ENCODE measurements around the gene MAGEB5.
"Not testable (repeated sequence)": the region's sequence is repeated elsewhere in the genome, so short reads cannot be mapped to it uniquely, and the experiment has no call there.

Gene MAGEB5
- total RNA-seq, result 0 reads per million in 3 donors

- Histone ChIP-seq H3K36me3 (ENCODE audit: control insufficient read depth, insufficient read depth, low read length) (no peaks in the 10 kb centered on the region), H3K4me1 (ENCODE audit: control insufficient read depth, insufficient read depth, low read length, poor library complexity, severe bottlenecking) (no peaks in the 10 kb centered on the region), H3K27ac (ENCODE audit: insufficient read depth, low read length, poor library complexity, severe bottlenecking) (no peak within 1 kb of the TSS), H3K27me3 (replicated peaks; ENCODE audit: control insufficient read depth, insufficient read depth, low read length, poor library complexity, severe bottlenecking) (no peaks in the 10 kb centered on the region), H3K9me3 (ENCODE audit: control insufficient read depth, low read length) (no peaks in the 10 kb centered on the region), H3K4me3 (ENCODE audit: insufficient read depth, low read depth, low read length, poor library complexity, severe bottlenecking) (no peak within 1 kb of the TSS)
- DNase-seq, result no peak
Measured at GRCh38 chrX:26215869-26216268, at the start of gene MAGEB5. TSS of gene MAGEB5 (plus strand) at chrX:26216169. CDS start at chrX:26217302, 1,133 bp downstream.

- Histone ChIP-seq H3K9me3 (ENCODE audit: control insufficient read depth, low read length) (no peaks in the 10 kb centered on the region), H3K4me1 (ENCODE audit: control insufficient read depth, insufficient read depth, low read length, poor library complexity, severe bottlenecking) (no peaks in the 10 kb centered on the region), H3K27me3 (replicated peaks; ENCODE audit: control insufficient read depth, insufficient read depth, low read length, poor library complexity, severe bottlenecking) (no peaks in the 10 kb centered on the region), H3K36me3 (ENCODE audit: control insufficient read depth, insufficient read depth, low read length) (no peaks in the 10 kb centered on the region), H3K27ac (ENCODE audit: insufficient read depth, low read length, poor library complexity, severe bottlenecking) (no peak within 1 kb of the TSS), H3K4me3 (ENCODE audit: insufficient read depth, low read depth, low read length, poor library complexity, severe bottlenecking) (no peak within 1 kb of the TSS)
- DNase-seq, result no peak
Measured at GRCh38 chrX:26192204-26192603, 23.8 kb upstream of the MAGEB5 start, which contains the start of gene MAGEB6. TSS of gene MAGEB6 (plus strand) at chrX:26192440. CDS start at chrX:26193847, 1,407 bp downstream.

GRCh38 chrX:26203561-26203960 lies 12.4 kb upstream of the MAGEB5 start:
- Histone ChIP-seq H3K4me1 (ENCODE audit: control insufficient read depth, insufficient read depth, low read length, poor library complexity, severe bottlenecking) (no peaks in the 10 kb centered on the region), H3K27ac (ENCODE audit: insufficient read depth, low read length, poor library complexity, severe bottlenecking) (no peak overlapping the region), H3K4me3 (ENCODE audit: insufficient read depth, low read depth, low read length, poor library complexity, severe bottlenecking) (no peak overlapping the region), H3K27me3 (replicated peaks; ENCODE audit: control insufficient read depth, insufficient read depth, low read length, poor library complexity, severe bottlenecking) (no peaks in the 10 kb centered on the region), H3K9me3 (ENCODE audit: control insufficient read depth, low read length) (no peaks in the 10 kb centered on the region), H3K36me3 (ENCODE audit: control insufficient read depth, insufficient read depth, low read length) (no peaks in the 10 kb centered on the region)
- DNase-seq, result no peak

GRCh38 chrX:26204717-26205116 lies 11.3 kb upstream of the MAGEB5 start:
- H3K9me3 ChIP-seq (ENCODE audit: control insufficient read depth, low read length); H3K36me3 ChIP-seq (ENCODE audit: control insufficient read depth, insufficient read depth, low read length); DNase-seq; H3K4me3 ChIP-seq (ENCODE audit: insufficient read depth, low read depth, low read length, poor library complexity, severe bottlenecking); H3K27me3 ChIP-seq (replicated peaks; ENCODE audit: control insufficient read depth, insufficient read depth, low read length, poor library complexity, severe bottlenecking); H3K27ac ChIP-seq (ENCODE audit: insufficient read depth, low read length, poor library complexity, severe bottlenecking); H3K4me1 ChIP-seq (ENCODE audit: control insufficient read depth, insufficient read depth, low read length, poor library complexity, severe bottlenecking): not testable (repeated sequence)

- Histone ChIP-seq H3K27me3 (replicated peaks; ENCODE audit: control insufficient read depth, insufficient read depth, low read length, poor library complexity, severe bottlenecking) (no peaks in the 10 kb centered on the region), H3K27ac (ENCODE audit: insufficient read depth, low read length, poor library complexity, severe bottlenecking) (no peak overlapping the region), H3K9me3 (ENCODE audit: control insufficient read depth, low read length) (no peaks in the 10 kb centered on the region), H3K36me3 (ENCODE audit: control insufficient read depth, insufficient read depth, low read length) (no peaks in the 10 kb centered on the region), H3K4me1 (ENCODE audit: control insufficient read depth, insufficient read depth, low read length, poor library complexity, severe bottlenecking) (no peaks in the 10 kb centered on the region), H3K4me3 (ENCODE audit: insufficient read depth, low read depth, low read length, poor library complexity, severe bottlenecking) (no peak overlapping the region)
- DNase-seq, result no peak
Measured at GRCh38 chrX:26208012-26208411, 8.0 kb upstream of the MAGEB5 start.

GRCh38 chrX:26219351-26219750 lies 3.4 kb downstream of the MAGEB5 start:
- no peaks in the 10 kb centered on the region for H3K36me3 ChIP-seq (ENCODE audit: control insufficient read depth, insufficient read depth, low read length)
- H3K4me1 ChIP-seq (ENCODE audit: control insufficient read depth, insufficient read depth, low read length, poor library complexity, severe bottlenecking), result no peaks in the 10 kb centered on the region
- no peaks in the 10 kb centered on the region for H3K27me3 ChIP-seq (replicated peaks; ENCODE audit: control insufficient read depth, insufficient read depth, low read length, poor library complexity, severe bottlenecking)
- H3K4me3 ChIP-seq (ENCODE audit: insufficient read depth, low read depth, low read length, poor library complexity, severe bottlenecking), result no peak overlapping the region
- H3K27ac ChIP-seq (ENCODE audit: insufficient read depth, low read length, poor library complexity, severe bottlenecking), result no peak overlapping the region
- H3K9me3 ChIP-seq (ENCODE audit: control insufficient read depth, low read length), result no peaks in the 10 kb centered on the region
- no peak for DNase-seq

- Histone ChIP-seq H3K4me1 (ENCODE audit: control insufficient read depth, insufficient read depth, low read length, poor library complexity, severe bottlenecking) (no peaks in the 10 kb centered on the region), H3K27ac (ENCODE audit: insufficient read depth, low read length, poor library complexity, severe bottlenecking) (no peak overlapping the region), H3K9me3 (ENCODE audit: control insufficient read depth, low read length) (no peaks in the 10 kb centered on the region), H3K27me3 (replicated peaks; ENCODE audit: control insufficient read depth, insufficient read depth, low read length, poor library complexity, severe bottlenecking) (no peaks in the 10 kb centered on the region), H3K36me3 (ENCODE audit: control insufficient read depth, insufficient read depth, low read length) (no peaks in the 10 kb centered on the region), H3K4me3 (ENCODE audit: insufficient read depth, low read depth, low read length, poor library complexity, severe bottlenecking) (no peak overlapping the region)
- DNase-seq, result no peak
Measured at GRCh38 chrX:26234177-26234576, 18.2 kb downstream of the MAGEB5 start.

GRCh38 chrX:26253526-26253925 lies 37.6 kb downstream of the MAGEB5 start:
- Histone ChIP-seq H3K36me3 (ENCODE audit: control insufficient read depth, insufficient read depth, low read length) (no peaks in the 10 kb centered on the region), H3K9me3 (ENCODE audit: control insufficient read depth, low read length) (no peaks in the 10 kb centered on the region), H3K27me3 (replicated peaks; ENCODE audit: control insufficient read depth, insufficient read depth, low read length, poor library complexity, severe bottlenecking) (no peaks in the 10 kb centered on the region), H3K4me1 (ENCODE audit: control insufficient read depth, insufficient read depth, low read length, poor library complexity, severe bottlenecking) (no peaks in the 10 kb centered on the region), H3K27ac (ENCODE audit: insufficient read depth, low read length, poor library complexity, severe bottlenecking) (no peak overlapping the region), H3K4me3 (ENCODE audit: insufficient read depth, low read depth, low read length, poor library complexity, severe bottlenecking) (no peak overlapping the region)
- DNase-seq, result no peak

- Histone ChIP-seq H3K27me3 (replicated peaks; ENCODE audit: control insufficient read depth, insufficient read depth, low read length, poor library complexity, severe bottlenecking) (no peaks in the 10 kb centered on the region), H3K9me3 (ENCODE audit: control insufficient read depth, low read length) (no peaks in the 10 kb centered on the region), H3K4me3 (ENCODE audit: insufficient read depth, low read depth, low read length, poor library complexity, severe bottlenecking) (no peak overlapping the region), H3K36me3 (ENCODE audit: control insufficient read depth, insufficient read depth, low read length) (no peaks in the 10 kb centered on the region), H3K27ac (ENCODE audit: insufficient read depth, low read length, poor library complexity, severe bottlenecking) (no peak overlapping the region), H3K4me1 (ENCODE audit: control insufficient read depth, insufficient read depth, low read length, poor library complexity, severe bottlenecking) (no peaks in the 10 kb centered on the region)
- DNase-seq, result no peak
Measured at GRCh38 chrX:26254436-26254835, 38.5 kb downstream of the MAGEB5 start.

GRCh38 chrX:26262121-26262523 lies 46.2 kb downstream of the MAGEB5 start:
- Histone ChIP-seq H3K9me3 (ENCODE audit: control insufficient read depth, low read length) (no peaks in the 10 kb centered on the region), H3K36me3 (ENCODE audit: control insufficient read depth, insufficient read depth, low read length) (no peaks in the 10 kb centered on the region), H3K4me1 (ENCODE audit: control insufficient read depth, insufficient read depth, low read length, poor library complexity, severe bottlenecking) (no peaks in the 10 kb centered on the region), H3K27me3 (replicated peaks; ENCODE audit: control insufficient read depth, insufficient read depth, low read length, poor library complexity, severe bottlenecking) (no peaks in the 10 kb centered on the region), H3K27ac (ENCODE audit: insufficient read depth, low read length, poor library complexity, severe bottlenecking) (no peak overlapping the region), H3K4me3 (ENCODE audit: insufficient read depth, low read depth, low read length, poor library complexity, severe bottlenecking) (no peak overlapping the region)
- DNase-seq, result no peak
